ENCODE results near the gene LRMDA. TPM values are rescaled to one million over a fixed set of nuclear protein-coding genes. Genes with fewer than 3 reads are reported as not detected.

The LRMDA gene
- total and polyA plus RNA-seq, 2 of the 13 experiments (the other 11 are each of a cell fraction or from before 2014, with no cell fraction given), result 13.4 to 22.0 TPM

DNA sequence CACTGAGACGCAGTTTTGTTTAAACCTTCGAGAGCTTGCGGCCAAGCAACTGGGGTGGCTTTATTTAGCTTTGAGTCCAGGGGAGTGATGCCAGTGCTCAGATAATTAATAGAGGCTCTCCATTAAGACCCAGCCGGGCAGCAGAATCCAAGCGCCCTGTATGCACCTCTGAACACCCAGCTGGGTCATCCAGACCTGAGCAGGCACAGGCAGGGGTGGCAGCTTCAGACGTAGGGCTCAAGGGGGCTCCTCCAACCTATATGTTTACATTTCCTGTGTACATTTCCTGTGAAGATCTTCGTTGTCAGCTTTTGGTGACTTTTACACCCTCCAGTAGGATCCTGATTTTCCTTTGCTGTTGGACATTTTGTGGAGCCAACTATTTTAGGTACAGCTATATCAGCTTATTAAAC is 719.5 kb downstream of the LRMDA start (continued):
- TF ChIP-seq ZNF230 (CRISPR knock-in tag; IDR thresholded peaks at IDR 0.05) (peak; percentile 12; the same call in 1 of the 2 replicates), SOX5 (CRISPR knock-in tag; IDR thresholded peaks at IDR 0.05; ENCODE audit: borderline replicate concordance) (no peak; the same call in 1 of the 2 replicates), KLF12 (CRISPR knock-in tag; IDR thresholded peaks at IDR 0.05; ENCODE audit: borderline replicate concordance) (no peak), SOX6 (IDR thresholded peaks at IDR 0.05) (no peak), SOX6 (CRISPR knock-in tag; IDR thresholded peaks at IDR 0.05) (no peak), MTA3 (CRISPR knock-in tag; IDR thresholded peaks at IDR 0.05) (no peak), NFKBIZ (CRISPR knock-in tag; IDR thresholded peaks at IDR 0.05) (no peak), HNRNPK (IDR thresholded peaks at IDR 0.05; ENCODE audit: low read depth, low read length, poor library complexity, severe bottlenecking) (no peak), NR2F6 (IDR thresholded peaks at IDR 0.05) (no peak; the same call in 1 of the 2 replicates), NR2F6 (CRISPR knock-in tag; IDR thresholded peaks at IDR 0.05) (peak; percentile 60), ZNF780A (CRISPR knock-in tag; IDR thresholded peaks at IDR 0.05) (no peak), ZFP36L1 (CRISPR knock-in tag; IDR thresholded peaks at IDR 0.05) (no peak), RARG (CRISPR knock-in tag; IDR thresholded peaks at IDR 0.05; ENCODE audit: low read depth) (no peak), HDAC1 (CRISPR knock-in tag; IDR thresholded peaks at IDR 0.05) (no peak), NR1H2 (CRISPR knock-in tag; IDR thresholded peaks at IDR 0.05; ENCODE audit: borderline replicate concordance, low read depth) (no peak), DPF2 (CRISPR knock-in tag; IDR thresholded peaks at IDR 0.05; ENCODE audit: borderline replicate concordance, low read depth) (peak; percentile 64; the same call in 1 of the 2 replicates)
- TF ChIP-seq, protein P1, sequence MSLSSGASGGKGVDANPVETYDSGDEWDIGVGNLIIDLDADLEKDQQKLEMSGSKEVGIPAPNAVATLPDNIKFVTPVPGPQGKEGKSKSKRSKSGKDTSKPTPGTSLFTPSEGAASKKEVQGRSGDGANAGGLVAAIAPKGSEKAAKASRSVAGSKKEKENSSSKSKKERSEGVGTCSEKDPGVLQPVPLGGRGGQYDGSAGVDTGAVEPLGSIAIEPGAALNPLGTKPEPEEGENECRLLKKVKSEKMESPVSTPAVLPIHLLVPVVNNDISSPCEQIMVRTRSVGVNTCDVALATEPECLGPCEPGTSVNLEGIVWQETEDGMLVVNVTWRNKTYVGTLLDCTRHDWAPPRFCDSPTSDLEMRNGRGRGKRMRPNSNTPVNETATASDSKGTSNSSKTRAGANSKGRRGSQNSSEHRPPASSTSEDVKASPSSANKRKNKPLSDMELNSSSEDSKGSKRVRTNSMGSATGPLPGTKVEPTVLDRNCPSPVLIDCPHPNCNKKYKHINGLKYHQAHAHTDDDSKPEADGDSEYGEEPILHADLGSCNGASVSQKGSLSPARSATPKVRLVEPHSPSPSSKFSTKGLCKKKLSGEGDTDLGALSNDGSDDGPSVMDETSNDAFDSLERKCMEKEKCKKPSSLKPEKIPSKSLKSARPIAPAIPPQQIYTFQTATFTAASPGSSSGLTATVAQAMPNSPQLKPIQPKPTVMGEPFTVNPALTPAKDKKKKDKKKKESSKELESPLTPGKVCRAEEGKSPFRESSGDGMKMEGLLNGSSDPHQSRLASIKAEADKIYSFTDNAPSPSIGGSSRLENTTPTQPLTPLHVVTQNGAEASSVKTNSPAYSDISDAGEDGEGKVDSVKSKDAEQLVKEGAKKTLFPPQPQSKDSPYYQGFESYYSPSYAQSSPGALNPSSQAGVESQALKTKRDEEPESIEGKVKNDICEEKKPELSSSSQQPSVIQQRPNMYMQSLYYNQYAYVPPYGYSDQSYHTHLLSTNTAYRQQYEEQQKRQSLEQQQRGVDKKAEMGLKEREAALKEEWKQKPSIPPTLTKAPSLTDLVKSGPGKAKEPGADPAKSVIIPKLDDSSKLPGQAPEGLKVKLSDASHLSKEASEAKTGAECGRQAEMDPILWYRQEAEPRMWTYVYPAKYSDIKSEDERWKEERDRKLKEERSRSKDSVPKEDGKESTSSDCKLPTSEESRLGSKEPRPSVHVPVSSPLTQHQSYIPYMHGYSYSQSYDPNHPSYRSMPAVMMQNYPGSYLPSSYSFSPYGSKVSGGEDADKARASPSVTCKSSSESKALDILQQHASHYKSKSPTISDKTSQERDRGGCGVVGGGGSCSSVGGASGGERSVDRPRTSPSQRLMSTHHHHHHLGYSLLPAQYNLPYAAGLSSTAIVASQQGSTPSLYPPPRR (CRISPR knock-in tag; IDR thresholded peaks at IDR 0.05; ENCODE audit: borderline replicate concordance), result peak; percentile 44; the same call in 1 of the 2 replicates
- TF ChIP-seq, protein P2, sequence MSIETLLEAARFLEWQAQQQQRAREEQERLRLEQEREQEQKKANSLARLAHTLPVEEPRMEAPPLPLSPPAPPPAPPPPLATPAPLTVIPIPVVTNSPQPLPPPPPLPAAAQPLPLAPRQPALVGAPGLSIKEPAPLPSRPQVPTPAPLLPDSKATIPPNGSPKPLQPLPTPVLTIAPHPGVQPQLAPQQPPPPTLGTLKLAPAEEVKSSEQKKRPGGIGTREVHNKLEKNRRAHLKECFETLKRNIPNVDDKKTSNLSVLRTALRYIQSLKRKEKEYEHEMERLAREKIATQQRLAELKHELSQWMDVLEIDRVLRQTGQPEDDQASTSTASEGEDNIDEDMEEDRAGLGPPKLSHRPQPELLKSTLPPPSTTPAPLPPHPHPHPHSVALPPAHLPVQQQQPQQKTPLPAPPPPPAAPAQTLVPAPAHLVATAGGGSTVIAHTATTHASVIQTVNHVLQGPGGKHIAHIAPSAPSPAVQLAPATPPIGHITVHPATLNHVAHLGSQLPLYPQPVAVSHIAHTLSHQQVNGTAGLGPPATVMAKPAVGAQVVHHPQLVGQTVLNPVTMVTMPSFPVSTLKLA (IDR thresholded peaks at IDR 0.05), result no peak
- TF ChIP-seq, protein P3, sequence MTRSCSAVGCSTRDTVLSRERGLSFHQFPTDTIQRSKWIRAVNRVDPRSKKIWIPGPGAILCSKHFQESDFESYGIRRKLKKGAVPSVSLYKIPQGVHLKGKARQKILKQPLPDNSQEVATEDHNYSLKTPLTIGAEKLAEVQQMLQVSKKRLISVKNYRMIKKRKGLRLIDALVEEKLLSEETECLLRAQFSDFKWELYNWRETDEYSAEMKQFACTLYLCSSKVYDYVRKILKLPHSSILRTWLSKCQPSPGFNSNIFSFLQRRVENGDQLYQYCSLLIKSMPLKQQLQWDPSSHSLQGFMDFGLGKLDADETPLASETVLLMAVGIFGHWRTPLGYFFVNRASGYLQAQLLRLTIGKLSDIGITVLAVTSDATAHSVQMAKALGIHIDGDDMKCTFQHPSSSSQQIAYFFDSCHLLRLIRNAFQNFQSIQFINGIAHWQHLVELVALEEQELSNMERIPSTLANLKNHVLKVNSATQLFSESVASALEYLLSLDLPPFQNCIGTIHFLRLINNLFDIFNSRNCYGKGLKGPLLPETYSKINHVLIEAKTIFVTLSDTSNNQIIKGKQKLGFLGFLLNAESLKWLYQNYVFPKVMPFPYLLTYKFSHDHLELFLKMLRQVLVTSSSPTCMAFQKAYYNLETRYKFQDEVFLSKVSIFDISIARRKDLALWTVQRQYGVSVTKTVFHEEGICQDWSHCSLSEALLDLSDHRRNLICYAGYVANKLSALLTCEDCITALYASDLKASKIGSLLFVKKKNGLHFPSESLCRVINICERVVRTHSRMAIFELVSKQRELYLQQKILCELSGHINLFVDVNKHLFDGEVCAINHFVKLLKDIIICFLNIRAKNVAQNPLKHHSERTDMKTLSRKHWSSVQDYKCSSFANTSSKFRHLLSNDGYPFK (CRISPR knock-in tag; IDR thresholded peaks at IDR 0.05; ENCODE audit: borderline replicate concordance), result no peak
- TF ChIP-seq, protein P4, sequence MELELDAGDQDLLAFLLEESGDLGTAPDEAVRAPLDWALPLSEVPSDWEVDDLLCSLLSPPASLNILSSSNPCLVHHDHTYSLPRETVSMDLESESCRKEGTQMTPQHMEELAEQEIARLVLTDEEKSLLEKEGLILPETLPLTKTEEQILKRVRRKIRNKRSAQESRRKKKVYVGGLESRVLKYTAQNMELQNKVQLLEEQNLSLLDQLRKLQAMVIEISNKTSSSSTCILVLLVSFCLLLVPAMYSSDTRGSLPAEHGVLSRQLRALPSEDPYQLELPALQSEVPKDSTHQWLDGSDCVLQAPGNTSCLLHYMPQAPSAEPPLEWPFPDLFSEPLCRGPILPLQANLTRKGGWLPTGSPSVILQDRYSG (CRISPR knock-in tag; IDR thresholded peaks at IDR 0.05), result no peak
- TF ChIP-seq, protein P5, sequence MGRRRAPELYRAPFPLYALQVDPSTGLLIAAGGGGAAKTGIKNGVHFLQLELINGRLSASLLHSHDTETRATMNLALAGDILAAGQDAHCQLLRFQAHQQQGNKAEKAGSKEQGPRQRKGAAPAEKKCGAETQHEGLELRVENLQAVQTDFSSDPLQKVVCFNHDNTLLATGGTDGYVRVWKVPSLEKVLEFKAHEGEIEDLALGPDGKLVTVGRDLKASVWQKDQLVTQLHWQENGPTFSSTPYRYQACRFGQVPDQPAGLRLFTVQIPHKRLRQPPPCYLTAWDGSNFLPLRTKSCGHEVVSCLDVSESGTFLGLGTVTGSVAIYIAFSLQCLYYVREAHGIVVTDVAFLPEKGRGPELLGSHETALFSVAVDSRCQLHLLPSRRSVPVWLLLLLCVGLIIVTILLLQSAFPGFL (CRISPR knock-in tag; IDR thresholded peaks at IDR 0.05), result no peak

Measured in HepG2 (cell line).